ENCODE data around the gene CHST11. TPM values are rescaled to one million over a fixed set of nuclear protein-coding genes. Genes with fewer than 3 reads are reported as not detected.
"Not testable (repeated sequence)": the region's sequence is repeated elsewhere in the genome, so short reads cannot be mapped to it uniquely, and the experiment has no call there.

The CHST11 gene
- total and polyA plus RNA-seq, 2 donors from 2014 or later = 2.0 to 23.3 TPM

GRCh38 chr12:104801005-104801404, 344.3 kb downstream of the CHST11 start:
- TF ChIP-seq CTCF (IDR thresholded peaks at IDR 0.05; ENCODE audit: borderline replicate concordance, extremely low read depth, insufficient read depth) = no peak
- Histone ChIP-seq H3K4me3 (ENCODE audit: low read length in 3 of 3) (no peak overlapping the region), H3K9me3 (ENCODE audit: control insufficient read depth in 2 of 3, insufficient read depth in 1 of 3, low read length in 3 of 3) (no peaks in the 10 kb centered on the region), H3K9ac (ENCODE audit: low read length in 3 of 3) (no peak overlapping the region), H3K4me1 (ENCODE audit: control insufficient read depth in 2 of 3, insufficient read depth in 2 of 3, low read depth in 1 of 3, low read length in 3 of 3) (no peaks in the 10 kb centered on the region), H3K36me3 (ENCODE audit: control insufficient read depth in 2 of 3, insufficient read depth in 3 of 3, low read length in 3 of 3) (no peaks in the 10 kb centered on the region), H3K27ac (ENCODE audit: low read depth in 2 of 2, low read length in 2 of 2) (no peak overlapping the region), H3K27me3 (ENCODE audit: control insufficient read depth, insufficient read depth, low read length) (no peaks in the 10 kb centered on the region)
- intact Hi-C loops (cut with DNase I) = no loop called here
- no peak for FAIRE-seq
- DNase-seq = no peak

GRCh38 chr12:104801427-104801826, 344.7 kb downstream of the CHST11 start:
- Histone ChIP-seq H3K36me3 (ENCODE audit: control insufficient read depth in 2 of 3, insufficient read depth in 3 of 3, low read length in 3 of 3) (no peaks in the 10 kb centered on the region), H3K9me3 (ENCODE audit: control insufficient read depth in 2 of 3, insufficient read depth in 1 of 3, low read length in 3 of 3) (no peaks in the 10 kb centered on the region), H3K9ac (ENCODE audit: low read length in 3 of 3) (no peak overlapping the region), H3K4me3 (ENCODE audit: low read length in 3 of 3) (no peak overlapping the region), H3K27ac (ENCODE audit: low read depth in 2 of 2, low read length in 2 of 2) (no peak overlapping the region), H3K27me3 (ENCODE audit: control insufficient read depth, insufficient read depth, low read length) (no peaks in the 10 kb centered on the region), H3K4me1 (ENCODE audit: control insufficient read depth in 2 of 3, insufficient read depth in 2 of 3, low read depth in 1 of 3, low read length in 3 of 3) (no peaks in the 10 kb centered on the region)
- FAIRE-seq (no peak), DNase-seq (no peak)
- TF ChIP-seq CTCF (IDR thresholded peaks at IDR 0.05; ENCODE audit: borderline replicate concordance, extremely low read depth, insufficient read depth) = no peak
- intact Hi-C loops (cut with DNase I) = no loop called here

- TF ChIP-seq CTCF (IDR thresholded peaks at IDR 0.05; ENCODE audit: borderline replicate concordance, extremely low read depth, insufficient read depth) = no peak
- no peaks in the 10 kb centered on the region for H3K4me1 ChIP-seq (ENCODE audit: control insufficient read depth in 2 of 3, insufficient read depth in 2 of 3, low read depth in 1 of 3, low read length in 3 of 3)
- DNase-seq (no peak), FAIRE-seq (no peak)
- H3K9ac ChIP-seq (ENCODE audit: low read length in 3 of 3) = no peak overlapping the region
- no peaks in the 10 kb centered on the region for H3K9me3 ChIP-seq (ENCODE audit: control insufficient read depth in 2 of 3, insufficient read depth in 1 of 3, low read length in 3 of 3)
- H3K27ac ChIP-seq (ENCODE audit: low read depth in 2 of 2, low read length in 2 of 2) = no peak overlapping the region
- no peaks in the 10 kb centered on the region for H3K36me3 ChIP-seq (ENCODE audit: control insufficient read depth in 2 of 3, insufficient read depth in 3 of 3, low read length in 3 of 3)
- H3K27me3 ChIP-seq (ENCODE audit: control insufficient read depth, insufficient read depth, low read length) = no peaks in the 10 kb centered on the region
- intact Hi-C loops (cut with DNase I) = no loop called here
- H3K4me3 ChIP-seq (ENCODE audit: low read length in 3 of 3) = no peak overlapping the region
These were observed 345.5 kb downstream of the CHST11 start for GRCh38 chr12:104802208-104802607.

- no peak for TF ChIP-seq CTCF (IDR thresholded peaks at IDR 0.05; ENCODE audit: borderline replicate concordance, extremely low read depth, insufficient read depth)
- Histone ChIP-seq H3K9ac (ENCODE audit: low read length in 3 of 3) (no peak overlapping the region), H3K36me3 (ENCODE audit: control insufficient read depth in 2 of 3, insufficient read depth in 3 of 3, low read length in 3 of 3) (no peaks in the 10 kb centered on the region), H3K27me3 (ENCODE audit: control insufficient read depth, insufficient read depth, low read length) (no peaks in the 10 kb centered on the region), H3K27ac (ENCODE audit: low read depth in 2 of 2, low read length in 2 of 2) (no peak overlapping the region), H3K4me1 (ENCODE audit: control insufficient read depth in 2 of 3, insufficient read depth in 2 of 3, low read depth in 1 of 3, low read length in 3 of 3) (no peaks in the 10 kb centered on the region), H3K4me3 (ENCODE audit: low read length in 3 of 3) (no peak overlapping the region), H3K9me3 (ENCODE audit: control insufficient read depth in 2 of 3, insufficient read depth in 1 of 3, low read length in 3 of 3) (no peaks in the 10 kb centered on the region)
- DNase-seq (no peak), FAIRE-seq (no peak)
- intact Hi-C loops (cut with DNase I) = no loop called here
These were observed 348.4 kb downstream of the CHST11 start for GRCh38 chr12:104805186-104805585.

GRCh38 chr12:104806194-104806593, 349.4 kb downstream of the CHST11 start:
- H3K4me3 ChIP-seq (ENCODE audit: low read length in 3 of 3); H3K27me3 ChIP-seq (ENCODE audit: control insufficient read depth, insufficient read depth, low read length); H3K27ac ChIP-seq (ENCODE audit: low read depth in 2 of 2, low read length in 2 of 2); H3K9me3 ChIP-seq (ENCODE audit: control insufficient read depth in 2 of 3, insufficient read depth in 1 of 3, low read length in 3 of 3); DNase-seq; H3K4me1 ChIP-seq (ENCODE audit: control insufficient read depth in 2 of 3, insufficient read depth in 2 of 3, low read depth in 1 of 3, low read length in 3 of 3); FAIRE-seq; intact Hi-C loops (cut with DNase I); H3K36me3 ChIP-seq (ENCODE audit: control insufficient read depth in 2 of 3, insufficient read depth in 3 of 3, low read length in 3 of 3); H3K9ac ChIP-seq (ENCODE audit: low read length in 3 of 3): not testable (repeated sequence)
